B cell (primary cell): ENCODE results near the gene PADI3. TPM values are rescaled to one million over a fixed set of nuclear protein-coding genes. Genes with fewer than 3 reads are reported as not detected.

ENCODE experiments used
- ATAC-seq: fragments of 200-7000 bp; cut with Tn5 transposase; one replicate; pipeline ENCODE4 v1.10.0; 2021; ENCODE audit warnings: low read depth, mild to moderate bottlenecking, moderate number of reproducible peaks, moderate library complexity
- CTCF ChIA-PET: fragments of 350-600 bp; sonication (Branson Sonifier 250); formaldehyde crosslinking; loops from one replicate; lab custom pipeline; 2021; ENCODE audit warnings: antibody characterized with exemption, inconsistent platforms; lab: Charles Lee
- POLR2A ChIA-PET: fragments of 350-600 bp; sonication (Branson Sonifier 250); formaldehyde crosslinking; loops from one replicate; lab custom pipeline; 2021; ENCODE audit warnings: antibody characterized with exemption; lab: Charles Lee
- DNase-seq: peaks from one replicate; pipeline ENCODE4 v3.0.0; 2013
- H2AFZ ChIP-seq: 2 replicates; pipeline ENCODE4 v1.6.1; 2012; ENCODE audit warnings: mild to moderate bottlenecking, low read depth, low read length; ENCODE audit not compliant: insufficient read depth, poor library complexity, severe bottlenecking
- H3K27ac ChIP-seq, 2 donors: 1 replicate in 1 of 2; 2 replicates in 1 of 2; pipeline ENCODE4 v1.5.1; 2012 to 2013; ENCODE audit warnings: low read length in 2 of 2, mild to moderate bottlenecking in 2 of 2, moderate library complexity in 1 of 2
- H3K27me3 ChIP-seq, 4 experiments: fragments of 200-600 bp in 1 of 4; sonication (generic) in 1 of 4; replicated peaks in 1 of 4; 1 replicate in 2 of 4; 2 replicates in 2 of 4; pipeline versions ENCODE4 v1.6.1 to v1.7.0; 2013 to 2016; ENCODE audit warnings: low read length in 3 of 4, mild to moderate bottlenecking in 2 of 4, mixed read lengths in 1 of 4, moderate library complexity in 1 of 4; ENCODE audit not compliant: insufficient read depth in 4 of 4, control insufficient read depth in 3 of 4; ENCODE audit errors: control extremely low read depth in 1 of 4
- H3K36me3 ChIP-seq, 2 experiments: replicated peaks in 1 of 2; 1 replicate in 1 of 2; 2 replicates in 1 of 2; pipeline versions ENCODE4 v1.6.1 to v1.7.1; 2013; ENCODE audit warnings: low read length in 1 of 2; ENCODE audit not compliant: insufficient read depth in 2 of 2, control insufficient read depth in 1 of 2; ENCODE audit errors: control extremely low read depth in 1 of 2, extremely low read depth in 1 of 2
- H3K4me1 ChIP-seq, 2 donors: fragments of 200-600 bp in 1 of 2; sonication (generic) in 1 of 2; 1 replicate in 1 of 2; 2 replicates in 1 of 2; pipeline versions ENCODE4 v1.5.1 to v1.6.1; 2013 to 2017; ENCODE audit warnings: low read length in 2 of 2; ENCODE audit not compliant: control insufficient read depth in 2 of 2, insufficient read depth in 2 of 2
- H3K4me2 ChIP-seq: replicated peaks from 2 replicates; pipeline ENCODE3; 2012; ENCODE audit warnings: mild to moderate bottlenecking, low read depth, low read length; ENCODE audit not compliant: poor library complexity, severe bottlenecking
- H3K4me3 ChIP-seq, 5 experiments: fragments of 200-600 bp in 1 of 5; sonication (generic) in 1 of 5; 1 replicate in 3 of 5; 2 replicates in 2 of 5; pipeline versions ENCODE4 v1.5.1 to v1.7.0; 2011 to 2016; ENCODE audit warnings: low read length in 4 of 5, mild to moderate bottlenecking in 4 of 5, low read depth in 2 of 5, control low read depth in 1 of 5, moderate library complexity in 1 of 5; ENCODE audit not compliant: insufficient read depth in 1 of 5; ENCODE audit errors: control extremely low read depth in 1 of 5, extremely low read depth in 1 of 5
- H3K79me2 ChIP-seq: fragments of 200-600 bp; sonication (generic); one replicate; pipeline ENCODE4 v1.6.0; 2016; ENCODE audit warnings: low read length; ENCODE audit not compliant: control insufficient read depth, insufficient read depth
- H3K9ac ChIP-seq: fragments of 200-600 bp; sonication (generic); 2 replicates; pipeline ENCODE4 v1.6.1; 2017; ENCODE audit warnings: mild to moderate bottlenecking, low read length, moderate library complexity
- H3K9me3 ChIP-seq, 3 donors: one replicate each; pipeline versions ENCODE4 v1.6.1 to v1.7.1; 2013; ENCODE audit warnings: low read length in 2 of 3; ENCODE audit not compliant: control insufficient read depth in 2 of 3, insufficient read depth in 1 of 3; ENCODE audit errors: control extremely low read depth in 1 of 3
- H4K20me1 ChIP-seq: 2 replicates; pipeline ENCODE4 v1.6.0; 2012; ENCODE audit warnings: mild to moderate bottlenecking, low read length; ENCODE audit not compliant: insufficient read depth, control insufficient read depth, poor library complexity, severe bottlenecking
- H3K27ac Mint-ChIP-seq: one replicate; pipeline ENCODE4 v1.8.0; 2021; ENCODE audit warnings: mixed read lengths
- H3K27me3 Mint-ChIP-seq: one replicate; pipeline ENCODE4 v1.8.0; 2021; ENCODE audit warnings: mixed read lengths
- H3K4me1 Mint-ChIP-seq: one replicate; pipeline ENCODE4 v1.8.0; 2021; ENCODE audit warnings: mixed read lengths
- H3K4me3 Mint-ChIP-seq: one replicate; pipeline ENCODE4 v1.8.0; 2021; ENCODE audit warnings: mixed read lengths
- H3K9me3 Mint-ChIP-seq: one replicate; pipeline ENCODE4 v1.8.0; 2022; ENCODE audit warnings: mixed read lengths; ENCODE audit not compliant: insufficient read depth
- CTCF ChIP-seq: fragments of 200-600 bp; IDR thresholded peaks from one replicate; pipeline ENCODE4 v1.8.0; 2022; ENCODE audit warnings: antibody characterized with exemption, mild to moderate bottlenecking
- EZH2 ChIP-seq: IDR thresholded peaks from 2 replicates; pipeline ENCODE4 v1.6.1; 2012; ENCODE audit warnings: borderline replicate concordance, low read depth, mild to moderate bottlenecking, moderate library complexity, low read length; ENCODE audit not compliant: insufficient read depth, poor library complexity, severe bottlenecking
- WGBS: methylation state at CpG from one replicate; pipeline ENCODE4 v1.1.5; 2013; ENCODE audit warnings: missing lambda C conversion rate; ENCODE audit not compliant: insufficient coverage; 5-methylcytosine and 5-hydroxymethylcytosine counted together
- intact Hi-C: fragments of 100-400 bp; cut with micrococcal nuclease; formaldehyde crosslinking; loops from one replicate; pipeline ENCODE4 v1.10.0; 2022
- polyA plus RNA-seq: library from polyadenylated mRNA; depleted of rRNA; stranded (reverse); fragments of >200 nt; gene quantifications from 2 replicates; pipeline ENCODE4 v1.2.3, GENCODE V29; 2012
- total RNA-seq, 2 donors: library from RNA; stranded (reverse); fragments of 120-200 nt in 1 of 2; gene quantifications; 1 replicate in 1 of 2; 2 replicates in 1 of 2; pipeline versions ENCODE4 v1.2.3 to v1.2.4, GENCODE V29; 2013 to 2022

PADI3 gene
- total and polyA plus RNA-seq, 2 donors (not counting 1 experiment from before 2014, with no cell fraction given) = not detected

- Mint-ChIP-seq H3K9me3 (no peaks in the 10 kb centered on the region), H3K4me1 (no peaks in the 10 kb centered on the region), H3K27ac (no peak overlapping the region), H3K4me3 (no peak overlapping the region), H3K27me3 (no peaks in the 10 kb centered on the region)
- no peak for DNase-seq
- ChIA-PET CTCF (no interaction called here), POLR2A (no interaction called here)
- Histone ChIP-seq H3K4me2 (no peak overlapping the region), H3K79me2 (no peaks in the 10 kb centered on the region), H3K9ac (no peak overlapping the region), H3K27me3 (peaks cover 0 to 4% (median 0%) of the 10 kb centered on the region in 4 experiments), H3K4me1 (no peaks in the 10 kb centered on the region), H4K20me1 (no peaks in the 10 kb centered on the region), H3K27ac (no peak overlapping the region), H3K36me3 (no peaks in the 10 kb centered on the region), H2AFZ (no peak overlapping the region), H3K4me3 (no peak overlapping the region), H3K9me3 (peaks cover 0 to 7% (median 0%) of the 10 kb centered on the region in 3 donors)
- intact Hi-C loops = no loop called here
- 90% methylated on average over 4 of the region's 5 CpGs for WGBS
- no peak for ATAC-seq
- TF ChIP-seq EZH2 (no peak), CTCF (no peak)
These were observed 15.6 kb downstream of the PADI3 start for GRCh38 chr1:17264470-17264869.

- H3K4me3 Mint-ChIP-seq = no peak overlapping the region
- no peaks in the 10 kb centered on the region for H3K4me1 ChIP-seq
- no peaks in the 10 kb centered on the region for H3K27me3 Mint-ChIP-seq
- H3K27ac ChIP-seq = no peak overlapping the region
- no peaks in the 10 kb centered on the region for H3K27me3 ChIP-seq
- ChIA-PET CTCF (no interaction called here), POLR2A (no interaction called here)
- no peak overlapping the region for H3K27ac Mint-ChIP-seq
- H3K4me1 Mint-ChIP-seq = no peaks in the 10 kb centered on the region
- H3K9me3 ChIP-seq = peaks cover 0 to 7% (median 0%) of the 10 kb centered on the region in 3 donors
- no peaks in the 10 kb centered on the region for H3K9me3 Mint-ChIP-seq
- intact Hi-C loops = no loop called here
- TF ChIP-seq EZH2 (no peak), CTCF (no peak)
- no peak overlapping the region for H3K4me3 ChIP-seq
- H3K4me2 ChIP-seq = no peak overlapping the region
- H3K36me3 ChIP-seq = no peaks in the 10 kb centered on the region
- H3K9ac ChIP-seq = no peak overlapping the region
- no peaks in the 10 kb centered on the region for H4K20me1 ChIP-seq
- H2AFZ ChIP-seq = no peak overlapping the region
- DNase-seq (no peak), ATAC-seq (no peak)
- H3K79me2 ChIP-seq = no peaks in the 10 kb centered on the region
- no CpG with 5 or more reads among the region's 2 CpGs for WGBS
These were observed 16.3 kb downstream of the PADI3 start for GRCh38 chr1:17265162-17265561.
